Stimulated activated CD4-positive, alpha-beta T cell treated with anti-CD3 and anti-CD28 coated beads, TNF-alpha, amount 100 ng/mL, for 48 hours (primary cell): Measurements from ENCODE around the gene WIPF2.

Experiments
- DNase-seq, 3 donors: peaks; one replicate each; pipeline ENCODE4 v3.0.0-alpha.2; 2020; ENCODE audit warnings: low read depth in 3 of 3

WIPF2 gene

GRCh38 chr17:40326014-40326831 lies 107.1 kb downstream of the WIPF2 start:
- no peak for DNase-seq

- no peak for DNase-seq
These were observed 107.7 kb downstream of the WIPF2 start for GRCh38 chr17:40326832-40327199.

GRCh38 chr17:40327244-40327729 lies 108.2 kb downstream of the WIPF2 start:
- no peak for DNase-seq

- no peak for DNase-seq
These were observed 108.8 kb downstream of the WIPF2 start for GRCh38 chr17:40327735-40328385.

GRCh38 chr17:40328386-40328766 lies 109.3 kb downstream of the WIPF2 start:
- DNase-seq = no peak

- no peak for DNase-seq
These were observed 111.0 kb downstream of the WIPF2 start for GRCh38 chr17:40329839-40330794.

- no peak for DNase-seq
These were observed 111.9 kb downstream of the WIPF2 start for GRCh38 chr17:40330850-40331470.

- no peak for DNase-seq
These were observed 112.9 kb downstream of the WIPF2 start for GRCh38 chr17:40331743-40332641.
